Brain microvascular endothelial cell (primary cell): ENCODE results near the gene EZR.

Experiments used
- DNase-seq: peaks from one replicate; pipeline ENCODE4 v3.0.0-alpha.2; 2020
- H3K27ac ChIP-seq: fragments of 250-450 bp; sonication (Bioruptor Pico); 2 replicates; pipeline ENCODE4 v1.5.1; 2020; ENCODE audit warnings: mild to moderate bottlenecking, moderate library complexity
- H3K27me3 ChIP-seq: fragments of 250-450 bp; sonication (Bioruptor Pico); replicated peaks from 2 replicates; pipeline ENCODE4 v1.5.1; 2020; ENCODE audit warnings: mild to moderate bottlenecking
- H3K36me3 ChIP-seq: fragments of 250-450 bp; sonication (Bioruptor Pico); replicated peaks from 2 replicates; pipeline ENCODE4 v1.5.1; 2020; ENCODE audit warnings: mild to moderate bottlenecking
- H3K4me3 ChIP-seq: 2 replicates; pipeline ENCODE4 v1.5.1; 2011; ENCODE audit warnings: low read depth, mild to moderate bottlenecking, control low read depth, low read length, moderate library complexity
- in situ Hi-C: cut with HindIII; loops from 2 replicates; pipeline ENCODE4 v1.10.0; 2017; ENCODE audit warnings: low sequenced_read_pairs, low pct_ligation_motif_present
- TF ChIP-seq, protein P1 (sequence below): IDR thresholded peaks from 2 replicates; pipeline ENCODE4 v1.5.1; 2011; ENCODE audit warnings: low read depth, mild to moderate bottlenecking, moderate library complexity, low read length, control low read depth, inconsistent platforms; ENCODE audit errors: missing control alignments

EZR gene

GRCh38 chr6:158817728-158818580, 1.2 kb downstream of the EZR start:
- in situ Hi-C loops = no loop called here
- Histone ChIP-seq H3K4me3 (peak overlapping the region; percentile 72), H3K27ac (peak overlapping the region; percentile 28), H3K27me3 (no peaks in the 10 kb centered on the region), H3K36me3 (no peaks in the 10 kb centered on the region)
- TF ChIP-seq, protein P1, sequence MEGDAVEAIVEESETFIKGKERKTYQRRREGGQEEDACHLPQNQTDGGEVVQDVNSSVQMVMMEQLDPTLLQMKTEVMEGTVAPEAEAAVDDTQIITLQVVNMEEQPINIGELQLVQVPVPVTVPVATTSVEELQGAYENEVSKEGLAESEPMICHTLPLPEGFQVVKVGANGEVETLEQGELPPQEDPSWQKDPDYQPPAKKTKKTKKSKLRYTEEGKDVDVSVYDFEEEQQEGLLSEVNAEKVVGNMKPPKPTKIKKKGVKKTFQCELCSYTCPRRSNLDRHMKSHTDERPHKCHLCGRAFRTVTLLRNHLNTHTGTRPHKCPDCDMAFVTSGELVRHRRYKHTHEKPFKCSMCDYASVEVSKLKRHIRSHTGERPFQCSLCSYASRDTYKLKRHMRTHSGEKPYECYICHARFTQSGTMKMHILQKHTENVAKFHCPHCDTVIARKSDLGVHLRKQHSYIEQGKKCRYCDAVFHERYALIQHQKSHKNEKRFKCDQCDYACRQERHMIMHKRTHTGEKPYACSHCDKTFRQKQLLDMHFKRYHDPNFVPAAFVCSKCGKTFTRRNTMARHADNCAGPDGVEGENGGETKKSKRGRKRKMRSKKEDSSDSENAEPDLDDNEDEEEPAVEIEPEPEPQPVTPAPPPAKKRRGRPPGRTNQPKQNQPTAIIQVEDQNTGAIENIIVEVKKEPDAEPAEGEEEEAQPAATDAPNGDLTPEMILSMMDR = no peak
- peak; percentile 48 for DNase-seq

- no peaks in the 10 kb centered on the region for H3K27me3 ChIP-seq
- DNase-seq = peak; percentile 28
- TF ChIP-seq, protein P1 = no peak
- peak overlapping the region; percentile 28 for H3K27ac ChIP-seq
- peak overlapping the region; percentile 72 for H3K4me3 ChIP-seq
- in situ Hi-C loops = no loop called here
- no peaks in the 10 kb centered on the region for H3K36me3 ChIP-seq
These were observed 2.1 kb downstream of the EZR start for GRCh38 chr6:158816803-158817727.

DNA sequence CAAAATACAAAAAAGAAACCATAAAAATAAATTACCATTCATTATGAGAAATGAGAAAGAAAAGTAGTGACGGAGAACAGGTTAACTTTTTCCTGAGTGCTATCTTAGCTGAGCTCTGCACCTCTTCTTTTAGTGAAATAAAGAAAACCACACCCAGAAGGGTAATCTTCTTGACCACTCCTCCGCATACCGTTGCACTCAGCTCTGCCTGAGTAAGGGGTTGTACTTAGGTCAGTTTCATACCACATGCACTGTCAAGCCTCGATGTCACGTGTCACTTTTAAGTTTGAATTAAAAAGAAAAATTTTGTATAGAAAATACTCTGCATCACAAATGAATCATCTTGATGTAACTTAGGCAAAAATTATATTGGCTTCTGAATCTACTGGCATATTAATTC, 2.8 kb downstream of the EZR start:
- no peaks in the 10 kb centered on the region for H3K27me3 ChIP-seq
- DNase-seq = no peak
- in situ Hi-C loops = no loop called here
- TF ChIP-seq, protein P1 = no peak
- H3K27ac ChIP-seq = no peak overlapping the region
- H3K4me3 ChIP-seq = peak overlapping the region; percentile 9
- H3K36me3 ChIP-seq = no peaks in the 10 kb centered on the region

DNA sequence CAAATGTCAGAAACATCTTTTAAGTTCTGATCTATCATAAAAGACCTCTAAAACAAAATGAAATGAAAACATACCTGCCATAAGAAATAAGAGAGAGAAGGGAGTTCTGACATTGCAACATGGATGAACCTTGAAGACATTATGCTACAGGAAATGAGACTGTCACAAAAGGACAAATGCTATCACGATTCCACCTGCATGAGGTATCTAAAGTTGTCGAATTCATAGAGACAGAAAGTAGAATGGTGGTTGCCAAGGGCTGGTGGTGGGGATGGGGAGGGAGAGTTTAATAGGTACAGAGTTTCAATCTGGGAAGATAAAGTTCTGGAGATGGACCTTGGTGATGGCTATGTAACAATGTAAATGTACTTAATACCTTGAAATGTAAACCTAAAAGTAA, 3.3 kb downstream of the EZR start:
- H3K27ac ChIP-seq = no peak overlapping the region
- in situ Hi-C loops = no loop called here
- DNase-seq = no peak

DNA sequence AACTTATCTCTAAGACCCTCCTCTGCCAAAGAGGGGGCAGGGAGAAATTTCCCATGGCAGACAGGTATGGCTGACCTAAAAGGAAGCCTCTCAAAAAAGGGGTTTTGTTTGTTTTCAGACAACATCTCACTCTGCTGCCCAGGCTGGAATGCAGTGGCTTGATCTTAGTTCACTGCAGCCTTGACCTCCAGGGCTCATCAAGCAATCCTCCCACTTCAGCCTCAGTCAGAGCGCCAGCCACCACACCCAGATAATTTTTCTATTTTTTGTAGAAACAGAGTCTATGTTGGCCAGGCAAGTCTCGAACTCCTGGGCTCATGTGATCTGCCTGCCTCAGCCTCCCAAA, 3.8 kb downstream of the EZR start:
- no peak overlapping the region for H3K27ac ChIP-seq
- H3K27me3 ChIP-seq = no peaks in the 10 kb centered on the region
- in situ Hi-C loops = no loop called here

More for the DNA sequence above, 3.3 kb downstream of the EZR start:
- Histone ChIP-seq H3K27me3 (no peaks in the 10 kb centered on the region), H3K4me3 (no peak overlapping the region), H3K36me3 (no peaks in the 10 kb centered on the region)
- TF ChIP-seq, protein P1 = no peak

More for the DNA sequence above, 3.8 kb downstream of the EZR start:
- DNase-seq = no peak
- Histone ChIP-seq H3K4me3 (no peak overlapping the region), H3K36me3 (no peaks in the 10 kb centered on the region)
- TF ChIP-seq, protein P1 = no peak
